GM20000 (cell line): Measurements from ENCODE around the gene HABP4.

Experiments used
- DNase-seq: peaks from one replicate; pipeline ENCODE4 v3.0.0; 2012; ENCODE audit warnings: low spot score
- TF ChIP-seq, protein P1 (sequence below): IDR thresholded peaks from 2 replicates; pipeline ENCODE4 v1.5.1; 2012; ENCODE audit warnings: mild to moderate bottlenecking, control low read depth; ENCODE audit errors: extremely low read depth, missing control alignments

HABP4 gene

DNA sequence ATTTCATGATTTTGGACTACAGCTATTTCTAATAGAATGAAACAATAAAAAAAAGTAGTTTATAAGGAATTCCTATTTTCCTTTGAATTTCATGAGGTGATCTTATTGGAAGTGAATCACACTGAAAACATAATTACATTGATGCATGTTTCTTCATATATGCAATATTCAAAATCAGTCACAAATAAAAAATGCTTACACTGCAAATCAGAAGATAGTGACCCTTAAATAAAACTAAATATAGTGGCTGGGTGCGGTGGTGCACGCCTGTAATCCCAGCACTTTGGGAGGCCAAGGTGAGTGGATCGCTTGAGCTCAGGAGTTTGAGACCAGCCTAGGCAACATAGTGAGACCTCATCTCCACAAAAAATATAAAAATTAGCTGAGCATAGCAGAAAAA is 90.1 kb downstream of the HABP4 start:
- DNase-seq, result no peak
- TF ChIP-seq, protein P1, sequence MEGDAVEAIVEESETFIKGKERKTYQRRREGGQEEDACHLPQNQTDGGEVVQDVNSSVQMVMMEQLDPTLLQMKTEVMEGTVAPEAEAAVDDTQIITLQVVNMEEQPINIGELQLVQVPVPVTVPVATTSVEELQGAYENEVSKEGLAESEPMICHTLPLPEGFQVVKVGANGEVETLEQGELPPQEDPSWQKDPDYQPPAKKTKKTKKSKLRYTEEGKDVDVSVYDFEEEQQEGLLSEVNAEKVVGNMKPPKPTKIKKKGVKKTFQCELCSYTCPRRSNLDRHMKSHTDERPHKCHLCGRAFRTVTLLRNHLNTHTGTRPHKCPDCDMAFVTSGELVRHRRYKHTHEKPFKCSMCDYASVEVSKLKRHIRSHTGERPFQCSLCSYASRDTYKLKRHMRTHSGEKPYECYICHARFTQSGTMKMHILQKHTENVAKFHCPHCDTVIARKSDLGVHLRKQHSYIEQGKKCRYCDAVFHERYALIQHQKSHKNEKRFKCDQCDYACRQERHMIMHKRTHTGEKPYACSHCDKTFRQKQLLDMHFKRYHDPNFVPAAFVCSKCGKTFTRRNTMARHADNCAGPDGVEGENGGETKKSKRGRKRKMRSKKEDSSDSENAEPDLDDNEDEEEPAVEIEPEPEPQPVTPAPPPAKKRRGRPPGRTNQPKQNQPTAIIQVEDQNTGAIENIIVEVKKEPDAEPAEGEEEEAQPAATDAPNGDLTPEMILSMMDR, result no peak
